Left forelimb (tissue), 1 donor: ENCODE measurements around the gene JAKMIP1.

Source experiments
- DNase-seq: peaks from one replicate; pipeline ENCODE4 v3.0.0-alpha.2; 2018; ENCODE audit warnings: low spot score

Gene JAKMIP1

DNA sequence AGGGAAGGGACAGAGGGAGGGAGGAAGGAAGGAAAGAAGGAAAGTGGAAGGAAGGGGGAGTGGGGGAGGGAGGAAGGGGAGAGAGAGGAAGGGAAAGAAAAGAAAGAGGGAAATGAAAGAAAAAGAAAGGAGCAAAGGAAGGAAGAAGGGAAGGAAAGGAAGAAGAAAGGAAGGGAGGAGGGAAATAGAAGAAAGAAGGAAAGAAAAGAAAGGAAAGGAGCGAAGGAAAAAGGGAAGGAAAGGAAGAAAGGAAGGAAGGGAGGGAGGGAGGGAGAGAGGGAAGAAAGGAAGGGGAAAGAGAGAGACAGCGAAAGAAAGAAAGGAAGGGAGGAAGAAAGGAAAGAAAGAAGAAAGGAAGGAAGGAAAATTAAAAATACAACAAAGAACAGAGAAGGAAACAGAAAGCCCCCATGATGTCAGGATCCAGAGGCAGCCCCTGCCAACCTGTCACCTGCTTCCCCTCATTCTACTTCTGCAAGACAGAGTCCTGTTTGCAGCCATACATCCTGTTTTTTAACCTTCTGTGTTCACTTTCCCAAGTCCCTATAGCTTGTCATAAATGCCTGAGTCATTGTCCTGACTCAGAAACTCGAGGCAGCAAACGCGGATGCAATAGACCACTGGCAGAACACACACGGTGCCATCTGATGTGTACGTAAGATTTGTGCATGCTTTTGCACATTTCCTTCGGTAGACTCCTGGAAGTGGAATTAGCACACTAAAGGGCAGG lies 105.2 kb downstream of the JAKMIP1 start:
- no peak for DNase-seq

DNA sequence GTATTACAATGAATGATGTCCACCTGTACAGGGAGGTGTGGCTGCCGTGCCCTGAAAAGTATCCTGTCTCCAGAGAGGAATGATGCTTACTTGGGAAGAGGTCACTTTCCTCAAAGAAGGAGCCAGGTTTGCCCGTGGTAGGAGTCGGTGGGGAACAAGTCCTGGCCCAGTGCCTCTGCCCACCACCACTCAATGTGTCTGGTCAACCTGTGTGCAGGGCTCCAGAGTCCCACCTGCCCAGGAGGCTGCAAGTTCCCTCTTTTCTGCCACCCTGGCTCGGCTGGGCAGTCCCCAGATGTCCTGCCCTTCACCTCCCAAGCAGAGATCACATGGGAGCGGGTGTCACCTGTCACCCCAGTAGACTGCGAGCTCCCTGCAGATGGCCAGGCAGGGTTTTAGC lies 106.7 kb downstream of the JAKMIP1 start:
- no peak for DNase-seq

DNA sequence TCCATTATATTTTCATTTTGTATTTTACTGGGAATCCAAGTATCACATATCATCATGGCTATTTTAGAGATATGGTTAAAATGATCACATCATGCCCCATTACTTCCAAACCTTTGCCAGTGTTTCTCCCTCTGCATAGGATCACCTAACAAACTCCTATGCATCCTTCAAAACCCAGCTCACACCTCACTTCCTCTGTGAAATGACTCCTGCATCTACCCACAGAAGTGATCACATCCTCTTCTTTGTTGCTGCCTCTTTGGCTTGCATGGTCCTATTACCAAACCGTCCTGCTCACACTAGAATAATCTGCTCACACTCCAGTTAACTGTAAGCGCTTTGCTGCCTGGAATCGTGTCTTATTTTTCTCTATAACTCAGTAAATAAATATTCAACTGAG lies 107.4 kb downstream of the JAKMIP1 start:
- no peak for DNase-seq

DNA sequence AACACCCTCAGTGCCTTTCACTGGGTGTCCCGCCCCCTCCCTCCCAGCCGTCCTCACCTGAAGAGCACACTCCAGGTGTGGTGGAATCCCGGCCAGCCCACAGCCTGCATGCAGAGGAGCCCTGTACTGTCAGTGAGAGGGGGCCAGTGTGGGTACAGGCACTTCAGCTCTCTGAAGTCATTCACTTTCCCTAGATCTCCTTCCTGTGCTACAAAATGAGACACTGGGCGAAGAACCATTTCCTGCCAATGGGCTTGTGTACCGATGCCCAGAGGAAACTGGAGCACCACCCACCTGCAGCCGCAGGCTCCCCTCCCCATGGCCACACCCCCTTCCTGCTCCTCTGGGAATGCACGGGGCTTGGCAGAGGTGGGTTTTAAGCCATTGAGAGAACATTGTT lies 108.2 kb downstream of the JAKMIP1 start:
- DNase-seq = no peak

DNA sequence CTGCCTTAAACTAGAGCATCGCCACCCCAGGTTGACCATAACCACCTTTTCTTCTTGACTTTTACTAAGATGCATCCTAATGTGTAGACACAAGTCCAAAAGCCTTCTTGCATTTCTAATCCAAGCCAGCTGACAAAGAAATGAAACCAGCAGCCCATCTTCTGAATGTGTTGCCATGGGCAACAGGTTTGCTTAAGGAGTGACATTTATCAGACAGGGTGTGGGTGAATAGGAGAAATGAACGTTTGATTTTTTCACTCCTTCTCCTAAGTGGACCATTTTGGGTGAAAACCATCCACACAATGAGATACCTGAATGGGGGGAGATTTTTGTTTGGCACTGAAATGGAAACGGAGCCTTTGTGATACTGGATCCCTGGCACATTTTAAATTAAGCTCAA lies 109.4 kb downstream of the JAKMIP1 start:
- DNase-seq = no peak

DNA sequence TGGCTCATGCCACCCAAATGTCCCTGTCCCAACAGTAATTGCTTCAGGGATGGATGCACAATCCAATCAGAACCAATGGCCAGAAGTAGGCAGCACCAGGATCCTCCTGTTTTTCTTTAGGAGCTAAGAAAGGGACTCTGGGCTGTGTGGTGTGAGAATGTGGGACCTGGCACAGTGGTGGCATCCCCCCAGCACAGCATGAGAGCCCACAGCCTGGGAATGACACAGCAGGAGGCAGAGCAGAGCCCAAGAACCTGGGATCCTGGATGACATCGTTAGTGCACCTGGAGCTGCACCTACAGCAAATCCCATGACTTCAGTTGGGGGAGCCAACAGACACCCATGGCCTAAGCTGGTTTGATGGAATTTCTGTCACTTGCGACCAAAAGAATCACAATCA lies 111.4 kb downstream of the JAKMIP1 start:
- no peak for DNase-seq

DNA sequence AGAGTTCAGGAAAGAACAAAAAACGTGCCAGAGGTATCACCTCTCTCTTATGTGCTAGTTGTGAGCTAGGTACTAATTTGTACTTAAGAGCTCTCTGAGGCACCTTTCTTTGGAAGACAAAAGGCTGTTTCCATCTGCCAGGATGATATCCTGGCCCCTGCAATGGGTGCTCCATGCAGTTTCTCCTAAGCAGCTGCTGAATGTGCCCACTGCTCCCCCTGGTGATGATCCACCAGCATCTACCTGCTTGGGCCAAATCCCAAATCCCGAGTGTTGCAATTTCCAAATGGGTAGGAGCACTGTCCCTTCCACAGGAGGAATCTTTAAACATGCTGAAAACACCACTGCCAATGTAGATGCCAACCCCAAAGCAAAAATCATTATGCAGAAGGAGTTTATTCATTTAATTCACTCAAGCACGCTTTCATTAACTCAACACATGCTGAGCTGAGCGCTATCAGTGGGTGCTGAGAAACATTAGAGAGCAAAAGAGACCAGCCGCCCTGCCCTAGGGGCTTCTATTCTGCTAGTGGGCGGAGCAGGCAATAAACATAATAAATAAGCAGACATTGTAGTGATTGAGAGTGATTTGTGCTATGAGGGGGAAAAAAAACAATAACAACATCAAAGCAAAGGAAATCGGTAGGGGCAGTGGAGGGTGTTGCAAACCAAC lies 112.5 kb downstream of the JAKMIP1 start:
- no peak for DNase-seq

DNA sequence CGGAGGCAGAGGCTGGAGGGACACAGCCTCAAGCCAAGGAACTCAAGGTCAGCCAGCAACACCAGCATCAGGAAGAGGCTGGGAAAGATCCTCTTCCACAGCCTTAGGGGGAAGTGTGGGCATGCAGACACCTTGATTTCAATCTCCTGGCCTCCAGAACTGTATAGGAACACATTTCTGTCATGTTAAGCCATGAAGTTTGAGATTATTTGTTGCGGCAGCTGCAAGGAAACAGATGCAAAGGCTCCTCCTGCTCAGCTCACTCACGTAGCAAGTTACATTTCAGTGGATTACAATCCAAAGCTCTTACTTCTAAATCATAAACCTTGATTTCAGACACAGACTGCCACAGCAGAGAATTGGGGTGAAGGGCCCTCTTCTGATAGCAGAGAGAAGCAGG lies 113.5 kb downstream of the JAKMIP1 start:
- DNase-seq = no peak

DNA sequence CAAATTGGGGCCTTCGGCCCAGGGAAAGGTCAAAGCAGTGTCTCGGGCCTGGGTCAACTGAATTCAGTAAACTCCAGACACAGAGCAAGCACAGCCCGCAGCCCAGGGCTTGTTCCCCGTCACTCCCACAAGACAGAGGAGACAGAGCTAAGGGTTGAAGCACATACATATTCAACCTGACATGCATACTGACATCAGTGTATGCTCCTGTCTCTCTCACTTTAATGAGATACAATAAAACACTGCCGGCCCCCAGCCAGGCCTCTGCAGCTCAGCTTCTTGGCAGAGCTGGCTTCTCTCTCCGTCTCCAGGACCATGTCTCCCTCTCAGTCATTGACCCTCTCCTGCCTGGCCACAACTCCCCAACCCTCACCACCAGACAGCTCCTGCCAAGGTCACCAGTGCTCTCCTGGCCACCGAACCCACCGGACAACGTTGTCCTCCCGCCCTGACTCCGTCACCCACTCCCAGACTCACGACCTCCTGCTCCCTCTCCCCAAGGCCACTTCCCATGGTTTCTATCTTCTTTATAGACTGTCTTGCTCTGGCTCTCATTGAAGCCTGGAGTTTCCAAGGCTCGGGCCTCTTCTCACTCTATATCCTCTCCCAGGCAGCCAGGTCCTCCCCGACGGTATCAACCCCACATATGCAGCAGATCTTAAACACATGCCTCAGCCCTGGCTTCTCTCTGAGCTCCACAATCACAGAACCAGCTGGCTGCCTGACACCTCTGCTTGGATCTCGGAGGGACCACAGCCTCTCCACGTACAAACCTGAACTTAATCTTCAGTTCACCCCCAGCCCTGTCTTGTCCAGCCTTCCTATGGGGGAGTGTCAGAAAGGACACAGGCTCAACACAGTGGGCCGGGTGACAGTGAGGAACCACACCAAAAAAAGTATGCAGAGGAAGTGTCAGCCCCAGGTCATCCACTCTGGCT lies 114.4 kb downstream of the JAKMIP1 start:
- DNase-seq = no peak

DNA sequence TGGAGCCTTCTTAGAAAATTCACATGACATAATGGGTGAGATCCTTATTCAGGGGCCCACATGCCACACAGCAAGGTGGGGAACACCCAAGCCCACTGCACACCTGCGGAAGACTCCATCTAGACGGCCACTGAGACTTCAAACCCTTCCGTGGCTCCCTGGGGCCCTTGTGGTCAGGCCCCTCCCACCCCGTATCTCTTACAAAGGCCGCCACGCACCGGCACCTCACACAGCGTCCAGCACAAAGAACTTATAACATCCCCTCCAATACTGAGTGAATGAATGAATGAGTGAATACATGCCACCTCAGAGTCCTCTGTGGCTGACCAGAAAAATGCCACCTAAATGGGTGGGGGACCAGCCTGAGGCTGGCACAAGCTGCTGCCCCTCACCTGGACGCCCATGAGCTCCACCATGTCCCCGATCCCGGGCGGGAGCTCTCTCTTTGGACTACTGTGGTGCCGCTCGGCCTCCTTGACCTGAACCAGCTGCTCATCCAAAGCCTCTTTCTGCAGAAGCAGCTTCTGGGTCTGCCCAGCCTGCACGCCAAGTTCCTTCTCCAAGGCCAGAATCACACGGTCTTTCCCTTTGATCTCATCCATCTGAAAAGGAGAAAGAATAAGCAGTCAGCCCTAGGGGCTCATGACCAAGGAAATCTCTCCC lies 115.2 kb downstream of the JAKMIP1 start:
- DNase-seq = no peak

DNA sequence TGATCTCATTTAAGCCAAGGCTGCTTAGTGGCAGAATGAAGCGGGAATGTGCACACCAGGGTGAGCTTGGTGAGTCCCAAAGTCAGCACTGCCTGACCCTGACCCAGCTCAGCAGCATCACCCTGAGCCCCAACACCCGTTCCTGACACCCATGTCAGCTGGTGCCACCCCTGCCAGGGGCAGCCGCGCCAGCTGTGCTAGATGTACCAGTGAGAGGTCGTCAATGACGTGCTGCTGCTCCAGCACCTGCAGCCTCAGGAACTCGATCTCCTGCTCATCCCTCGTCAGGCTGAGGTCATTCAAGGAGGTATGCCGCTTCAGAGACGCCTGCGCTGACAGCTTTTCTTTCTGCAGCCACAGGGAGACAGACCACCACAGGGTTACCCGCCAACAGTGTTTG lies 120.4 kb downstream of the JAKMIP1 start:
- no peak for DNase-seq

DNA sequence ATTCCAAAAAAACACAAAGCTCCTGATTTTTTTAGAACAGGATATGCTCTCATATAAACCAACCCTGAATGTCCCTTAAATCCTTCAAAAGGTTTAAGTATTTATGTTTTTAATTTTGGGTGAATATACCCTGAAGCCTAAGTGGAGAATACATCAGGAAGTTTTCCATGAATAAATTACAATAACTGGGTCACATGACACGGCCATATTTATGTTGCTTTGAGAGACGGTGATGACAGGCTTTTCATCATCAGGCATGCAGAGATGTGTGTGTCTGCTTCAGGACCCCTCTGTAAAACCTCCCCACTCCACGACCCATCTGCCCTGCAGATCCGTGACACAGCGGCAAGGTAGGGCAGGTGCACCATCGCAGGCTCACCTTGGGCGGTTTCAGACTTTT lies 121.8 kb downstream of the JAKMIP1 start:
- no peak for DNase-seq

DNA sequence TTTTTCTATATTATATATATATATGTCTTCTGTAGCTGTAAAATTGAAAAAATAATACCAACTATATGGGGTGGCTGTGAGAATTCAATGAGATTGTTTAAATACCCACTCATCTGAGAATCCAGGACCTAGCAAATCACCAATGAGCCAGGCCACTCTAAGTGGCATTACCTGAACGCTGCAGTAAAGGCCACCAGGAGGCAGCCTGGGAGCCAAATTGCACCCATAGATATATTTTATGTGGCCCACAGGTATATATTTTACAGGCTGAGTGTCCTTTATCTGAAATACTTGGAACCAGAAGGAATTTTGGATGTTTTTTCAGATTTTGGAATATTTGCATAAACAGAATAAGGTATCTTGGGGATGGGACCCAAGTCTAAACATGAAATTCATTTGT lies 124.0 kb downstream of the JAKMIP1 start:
- no peak for DNase-seq

DNA sequence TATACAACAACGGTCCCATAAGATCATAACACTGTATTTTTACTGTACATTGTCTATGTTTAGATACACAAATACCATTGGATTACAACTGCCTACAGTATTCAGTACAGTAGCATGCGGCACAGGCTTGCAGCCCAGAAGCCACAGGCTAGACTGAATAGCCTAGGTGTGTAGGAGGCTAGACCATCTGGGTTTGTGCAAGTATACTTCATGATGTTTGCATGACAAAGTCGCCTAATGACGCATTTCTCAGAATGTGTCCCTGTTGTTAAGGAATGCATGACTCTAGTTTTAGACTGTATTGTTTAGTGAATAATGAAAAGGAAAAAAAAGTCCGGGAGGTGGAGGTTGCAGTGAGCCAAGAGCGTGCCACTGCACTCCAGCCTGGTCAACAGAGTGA lies 125.6 kb downstream of the JAKMIP1 start:
- DNase-seq = no peak

DNA sequence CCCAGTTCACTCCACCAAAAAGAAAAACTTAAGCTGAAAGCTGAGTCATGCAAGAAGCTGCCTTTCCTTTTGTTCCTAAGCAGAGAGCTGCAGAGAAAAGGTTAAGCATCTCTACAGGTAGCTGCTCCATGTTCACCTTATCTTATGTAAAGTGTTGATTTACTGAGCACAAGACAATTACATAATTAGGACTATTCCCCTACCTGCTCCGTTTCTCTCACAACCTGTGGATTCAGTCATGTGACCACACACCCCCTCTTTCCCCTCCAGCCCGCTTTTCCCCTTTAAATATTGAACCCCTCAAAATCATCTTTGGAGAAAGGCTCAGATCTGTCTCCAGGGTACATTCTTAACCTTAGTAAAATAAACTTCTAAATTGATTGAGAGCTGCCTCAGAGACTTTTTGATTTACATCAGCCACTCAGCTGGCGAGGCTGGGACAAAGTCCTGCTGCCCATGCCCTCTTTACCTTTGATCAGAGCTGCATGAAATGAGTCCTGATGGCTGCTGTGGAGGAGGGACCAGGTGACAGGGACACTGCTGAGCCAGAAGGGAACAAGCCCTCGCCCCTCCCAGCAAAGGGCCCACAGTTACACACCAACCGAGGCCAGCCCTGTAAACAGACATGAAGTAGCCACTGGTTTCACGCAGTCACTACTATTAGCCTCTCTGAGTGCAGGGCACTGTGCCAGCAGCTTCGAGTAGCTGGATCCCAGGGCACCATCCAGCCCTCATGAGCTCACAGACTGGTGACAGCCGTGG lies 128.2 kb downstream of the JAKMIP1 start:
- no peak for DNase-seq

DNA sequence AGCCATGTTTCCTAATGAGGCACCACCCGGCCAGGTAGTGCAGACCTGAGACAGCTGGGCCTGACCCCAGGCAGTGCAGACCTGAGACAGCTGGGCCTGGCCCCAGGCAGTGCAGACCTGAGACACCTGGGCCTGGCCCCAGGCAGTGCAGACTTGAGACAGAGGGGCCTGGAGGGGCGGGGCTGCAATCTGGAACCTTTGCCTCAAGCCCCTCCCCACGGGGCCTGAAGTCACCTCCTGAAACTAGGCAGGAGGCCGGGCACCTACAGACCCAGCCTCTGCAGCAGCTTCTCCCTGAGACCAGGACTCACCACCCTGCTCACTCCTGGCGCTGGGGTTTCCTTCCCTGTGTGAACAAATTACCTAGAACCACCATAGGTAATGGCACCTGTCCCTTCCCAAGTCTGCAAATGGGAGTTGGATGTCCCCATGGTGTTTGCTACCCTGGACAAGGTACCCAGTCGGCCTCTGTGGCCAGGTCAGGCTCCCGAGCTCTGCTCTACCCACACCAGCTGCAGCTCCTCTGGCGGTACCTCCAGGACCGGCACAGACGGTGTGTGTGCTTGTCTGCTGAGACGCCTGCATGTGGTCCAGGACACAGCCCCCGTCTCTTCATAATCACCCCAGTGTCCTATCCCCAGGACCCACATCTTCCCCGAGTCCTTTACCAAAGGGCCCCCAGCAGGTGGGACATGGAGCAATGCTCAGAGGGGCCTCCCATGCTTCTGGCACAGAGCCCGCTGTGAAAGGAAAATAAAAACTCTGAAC lies 129.0 kb downstream of the JAKMIP1 start:
- no peak for DNase-seq

DNA sequence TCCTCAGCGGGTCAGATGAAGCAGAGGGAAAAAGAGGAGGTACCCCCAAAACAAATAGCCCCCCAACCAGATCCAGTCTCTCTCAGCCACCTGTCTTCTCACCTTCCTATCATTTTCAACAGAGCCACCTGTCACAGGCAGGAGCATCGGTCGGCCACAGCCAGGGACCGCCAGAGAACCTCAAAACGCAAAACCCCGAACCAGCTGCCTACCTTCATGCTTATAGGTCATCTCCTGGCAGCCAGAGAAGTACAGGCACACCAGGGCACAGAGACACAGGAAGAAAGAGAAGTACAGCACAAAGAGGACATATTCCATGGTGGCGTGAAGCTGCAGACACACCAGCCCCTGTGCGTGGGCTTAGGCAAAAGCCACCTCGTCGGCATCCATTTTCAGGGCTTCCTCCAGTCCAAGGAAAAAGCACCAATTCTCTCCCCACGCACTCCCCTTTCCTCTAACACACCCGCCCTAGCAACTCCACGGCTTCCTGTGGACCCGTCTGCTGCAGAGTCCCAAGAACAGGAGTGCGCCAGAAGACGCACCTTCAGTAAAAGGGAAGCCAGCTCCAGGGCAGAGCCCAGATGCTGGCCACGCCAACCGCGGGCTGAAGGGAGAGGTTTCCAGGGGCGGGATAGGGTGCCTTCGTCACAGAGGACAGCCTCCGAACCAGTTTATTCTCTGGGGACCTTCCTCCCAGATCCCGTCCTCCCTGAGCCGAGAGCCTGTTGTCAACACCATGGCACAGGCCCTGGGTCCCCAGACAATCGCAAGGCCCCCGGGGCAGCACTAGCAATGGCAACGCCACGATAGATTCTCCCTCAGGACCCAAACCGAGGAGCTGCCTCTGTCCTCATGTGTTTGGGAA lies 130.3 kb downstream of the JAKMIP1 start:
- DNase-seq = no peak

DNA sequence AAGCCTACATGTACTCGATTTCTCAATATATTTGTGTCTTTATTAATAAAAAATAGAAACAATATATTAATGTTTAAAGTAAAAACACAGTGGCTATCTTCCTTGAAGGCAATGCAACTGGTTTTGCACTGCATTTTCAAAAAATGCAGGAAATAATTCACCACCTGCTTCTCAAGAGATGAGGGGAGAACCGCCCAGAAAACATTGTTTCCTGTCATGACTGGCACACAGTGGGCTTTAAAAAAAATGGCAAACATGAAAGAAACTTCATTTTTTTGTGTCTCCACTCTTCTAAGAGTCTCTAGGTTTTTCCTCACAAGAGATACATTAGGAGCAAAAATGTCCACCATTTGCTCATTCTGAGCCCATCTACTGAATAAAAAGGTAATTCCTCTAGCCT lies 131.4 kb downstream of the JAKMIP1 start:
- no peak for DNase-seq

DNA sequence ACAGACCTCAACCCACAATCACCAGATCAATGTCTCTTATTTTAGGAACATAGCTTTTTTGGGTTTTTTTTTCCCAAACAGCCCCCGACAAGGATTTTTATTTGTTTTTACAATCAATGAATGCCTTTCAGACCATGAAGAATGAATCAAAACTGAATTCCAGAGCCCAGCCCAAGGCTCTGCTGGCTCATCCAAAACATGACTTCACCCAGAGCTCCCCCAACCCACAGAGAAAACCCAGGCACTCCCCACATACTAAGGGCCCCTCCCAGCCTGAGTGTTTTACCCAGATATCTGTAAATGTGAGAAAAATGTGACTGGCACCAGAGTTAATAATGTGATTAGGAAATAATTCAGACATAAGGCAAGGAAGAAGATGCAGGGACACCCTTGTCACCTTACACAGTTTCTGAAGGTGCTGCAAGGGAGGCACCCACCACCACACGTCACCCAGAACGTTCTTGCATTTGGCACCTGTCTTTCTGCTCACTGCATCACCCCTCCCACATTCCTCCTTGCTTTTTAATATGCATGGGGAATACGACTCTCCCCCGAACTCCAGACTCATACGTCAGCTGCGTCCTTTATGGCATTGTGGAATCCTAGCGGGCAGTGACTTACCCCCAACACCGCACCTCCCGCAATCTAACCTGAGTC lies 134.3 kb downstream of the JAKMIP1 start:
- DNase-seq = no peak
